H9 (cell line): ENCODE measurements around the gene MFAP3. TPM values are rescaled to one million over a fixed set of nuclear protein-coding genes. Genes with fewer than 3 reads are reported as not detected.

Experiments used
- DNase-seq: peaks from one replicate; pipeline ENCODE4 v3.0.0-alpha.2; 2017
- H2AFZ ChIP-seq: one replicate; pipeline ENCODE4 v1.6.1; 2013; ENCODE audit warnings: mild to moderate bottlenecking, low read length, control low read depth, moderate library complexity
- H2AK5ac ChIP-seq: 2 replicates; pipeline ENCODE4 v1.6.1; 2013; ENCODE audit warnings: low read length, control low read depth, mixed read lengths; ENCODE audit not compliant: insufficient read length
- H2BK120ac ChIP-seq: one replicate; pipeline ENCODE4 v1.6.1; 2013; ENCODE audit warnings: low read depth, mild to moderate bottlenecking, low read length, control low read depth, inconsistent platforms; ENCODE audit not compliant: poor library complexity, severe bottlenecking
- H2BK12ac ChIP-seq: 2 replicates; pipeline ENCODE4 v1.6.1; 2013; ENCODE audit warnings: low read length, control low read depth, mixed read lengths, low read depth; ENCODE audit not compliant: insufficient read length
- H2BK15ac ChIP-seq: 2 replicates; pipeline ENCODE4 v1.6.1; 2013; ENCODE audit warnings: low read depth, low read length, control low read depth
- H2BK20ac ChIP-seq: one replicate; pipeline ENCODE4 v1.6.1; 2013; ENCODE audit warnings: low read depth, mild to moderate bottlenecking, low read length, control low read depth, inconsistent platforms; ENCODE audit not compliant: poor library complexity, severe bottlenecking
- H2BK5ac ChIP-seq: 2 replicates; pipeline ENCODE4 v1.6.1; 2013; ENCODE audit warnings: low read length, control low read depth, mixed read lengths; ENCODE audit not compliant: insufficient read length
- H3K14ac ChIP-seq: 2 replicates; pipeline ENCODE4 v1.6.1; 2013; ENCODE audit warnings: low read length, control low read depth; ENCODE audit not compliant: insufficient read depth
- H3K18ac ChIP-seq: 2 replicates; pipeline ENCODE4 v1.6.1; 2013; ENCODE audit warnings: low read depth, mild to moderate bottlenecking, mixed read lengths, low read length, control low read depth; ENCODE audit not compliant: insufficient read length
- H3K23ac ChIP-seq: 2 replicates; pipeline ENCODE4 v1.6.1; 2013; ENCODE audit warnings: low read length, control low read depth, mixed read lengths, low read depth; ENCODE audit not compliant: insufficient read length
- H3K23me2 ChIP-seq: 2 replicates; pipeline ENCODE4 v1.6.1; 2013; ENCODE audit warnings: low read depth, mild to moderate bottlenecking, mixed read lengths, low read length, control low read depth; ENCODE audit not compliant: insufficient read length, poor library complexity, severe bottlenecking
- H3K27ac ChIP-seq: 2 replicates; pipeline ENCODE4 v1.5.1; 2013; ENCODE audit warnings: low read length, control low read depth, mixed read lengths, low read depth; ENCODE audit not compliant: insufficient read length
- H3K27me3 ChIP-seq: 2 replicates; pipeline ENCODE4 v1.6.1; 2013; ENCODE audit warnings: low read length, control low read depth, inconsistent platforms; ENCODE audit not compliant: insufficient read depth
- H3K4ac ChIP-seq: 2 replicates; pipeline ENCODE4 v1.6.1; 2013; ENCODE audit warnings: low read depth, mild to moderate bottlenecking, control low read depth, inconsistent platforms, low read length, moderate library complexity
- H3K4me1 ChIP-seq: 2 replicates; pipeline ENCODE4 v1.6.1; 2013; ENCODE audit warnings: low read length, control low read depth, inconsistent platforms; ENCODE audit not compliant: insufficient read depth
- H3K4me2 ChIP-seq: 2 replicates; pipeline ENCODE4 v1.6.1; 2013; ENCODE audit warnings: low read length, control low read depth, mixed read lengths; ENCODE audit not compliant: insufficient read length, insufficient read depth
- H3K56ac ChIP-seq: 2 replicates; pipeline ENCODE4 v1.6.1; 2013; ENCODE audit warnings: low read depth, mild to moderate bottlenecking, mixed read lengths, low read length, control low read depth; ENCODE audit not compliant: insufficient read length
- H3K79me1 ChIP-seq: 2 replicates; pipeline ENCODE4 v1.6.1; 2013; ENCODE audit warnings: low read depth, mild to moderate bottlenecking, moderate library complexity, low read length, control low read depth, inconsistent platforms; ENCODE audit not compliant: insufficient read depth, poor library complexity, severe bottlenecking
- H3K79me2 ChIP-seq: 2 replicates; pipeline ENCODE4 v1.6.1; 2013; ENCODE audit warnings: low read length, control low read depth, inconsistent platforms; ENCODE audit not compliant: insufficient read depth
- H3K9ac ChIP-seq: 2 replicates; pipeline ENCODE4 v1.6.1; 2013; ENCODE audit warnings: low read length, control low read depth, mixed read lengths; ENCODE audit not compliant: insufficient read length; ENCODE audit errors: extremely low read depth
- H3K9me3 ChIP-seq: one replicate; pipeline ENCODE4 v1.6.1; 2013; ENCODE audit warnings: low read depth, low read length, inconsistent platforms; ENCODE audit not compliant: control insufficient read depth
- H3T11ph ChIP-seq: one replicate; pipeline ENCODE4 v1.6.1; 2013; ENCODE audit warnings: mild to moderate bottlenecking, low read length, control low read depth, inconsistent platforms
- H4K20me1 ChIP-seq: one replicate; pipeline ENCODE4 v1.6.1; 2013; ENCODE audit not compliant: control insufficient read depth, insufficient read length, insufficient read depth
- H4K5ac ChIP-seq: 2 replicates; pipeline ENCODE4 v1.6.1; 2013; ENCODE audit warnings: low read depth, mild to moderate bottlenecking, mixed read lengths, low read length, control low read depth; ENCODE audit not compliant: insufficient read length
- H4K8ac ChIP-seq: replicated peaks from 2 replicates; pipeline ENCODE4 v1.6.1; 2013; ENCODE audit warnings: low read length, control low read depth, mixed read lengths, low read depth; ENCODE audit not compliant: insufficient read length
- H4K91ac ChIP-seq: 2 replicates; pipeline ENCODE4 v1.6.1; 2013; ENCODE audit warnings: low read depth, mild to moderate bottlenecking, moderate library complexity, mixed read lengths, low read length, control low read depth; ENCODE audit not compliant: insufficient read length
- H3K27ac Mint-ChIP-seq, 3 experiments: 2 replicates in 2 of 3; 3 replicates in 1 of 3; pipeline ENCODE4 v1.8.0; 2020 to 2021; ENCODE audit warnings: mixed read lengths in 3 of 3, mild to moderate bottlenecking in 1 of 3, moderate library complexity in 1 of 3
- H3K27me3 Mint-ChIP-seq: 2 replicates; pipeline ENCODE4 v1.8.0; 2021; ENCODE audit warnings: low read depth, mild to moderate bottlenecking, moderate library complexity, mixed read lengths
- H3K36me3 Mint-ChIP-seq, 3 experiments: 2 replicates in 2 of 3; 3 replicates in 1 of 3; pipeline ENCODE4 v1.8.0; 2020 to 2021; ENCODE audit warnings: low read depth in 3 of 3, mixed read lengths in 3 of 3; ENCODE audit not compliant: insufficient read depth in 1 of 3
- H3K4me1 Mint-ChIP-seq, 2 experiments: 2 replicates each; pipeline ENCODE4 v1.8.0; 2020; ENCODE audit warnings: mixed read lengths in 2 of 2
- H3K4me3 Mint-ChIP-seq, 2 experiments: 2 replicates in 1 of 2; 3 replicates in 1 of 2; pipeline ENCODE4 v1.8.0; 2020 to 2021; ENCODE audit warnings: mild to moderate bottlenecking in 2 of 2, mixed read lengths in 2 of 2, moderate library complexity in 1 of 2
- H3K9me3 Mint-ChIP-seq, 2 experiments: 2 replicates in 1 of 2; 3 replicates in 1 of 2; pipeline ENCODE4 v1.8.0; 2020; ENCODE audit warnings: mild to moderate bottlenecking in 2 of 2, mixed read lengths in 2 of 2, moderate library complexity in 1 of 2
- CTCF ChIP-seq: fragments of 200-600 bp; sonication (generic); conservative IDR thresholded peaks from 3 replicates; pipeline ENCODE4 v1.8.0; 2021; ENCODE audit warnings: antibody characterized with exemption, mild to moderate bottlenecking
- WGBS: extraction: QIAGEN DNeasy Blood & Tissue Kit; methylation state at CpG from one replicate; pipeline ENCODE4 v1.1.7; 2013; ENCODE audit warnings: missing lambda C conversion rate, low lambda C conversion rate, mixed read lengths; ENCODE audit not compliant: insufficient read length; ENCODE audit errors: extremely low coverage; 5-methylcytosine and 5-hydroxymethylcytosine counted together
- total RNA-seq: library from RNA; stranded (reverse); gene quantifications from 2 replicates; pipeline ENCODE4 v1.2.1, GENCODE V29; 2021

The MFAP3 gene
- total RNA-seq, 1 experiment from 2014 or later, result 24.5 TPM

GRCh38 chr5:154060606-154061005 is 21.8 kb downstream of the MFAP3 start:
- H3K4me2 ChIP-seq, result no peak overlapping the region
- H4K91ac ChIP-seq, result no peak overlapping the region
- H4K8ac ChIP-seq, result no peak overlapping the region
- DNase-seq, result no peak
- no peak overlapping the region for H2BK20ac ChIP-seq
- no peak for TF ChIP-seq CTCF
- H3K79me2 ChIP-seq, result no peaks in the 10 kb centered on the region
- no peak overlapping the region for H2AK5ac ChIP-seq
- no peaks in the 10 kb centered on the region; a peak in 1 of 7 replicates for H3K36me3 Mint-ChIP-seq
- no CpG with 5 or more reads among the region's 3 CpGs for WGBS
- no peak overlapping the region for H3K18ac ChIP-seq
- H4K20me1 ChIP-seq, result no peaks in the 10 kb centered on the region
- no peak overlapping the region for H2BK5ac ChIP-seq
- no peak overlapping the region for H3K27ac ChIP-seq
- H3K4me1 ChIP-seq, result 0 out of 2 replicates have a peak, but pooled peaks cover 3% of the 10 kb centered on the region
- no peak overlapping the region for H2BK12ac ChIP-seq
- no peaks in the 10 kb centered on the region for H3K79me1 ChIP-seq
- no peak overlapping the region for H3K56ac ChIP-seq
- H3K27me3 ChIP-seq, result no peaks in the 10 kb centered on the region
- H2BK120ac ChIP-seq, result no peak overlapping the region
- H3K9me3 ChIP-seq, result no peaks in the 10 kb centered on the region
- H3T11ph ChIP-seq, result no peak overlapping the region
- no peak overlapping the region for H4K5ac ChIP-seq
- peaks cover 16% of the 10 kb centered on the region in 2 experiments for H3K4me1 Mint-ChIP-seq
- H3K27ac Mint-ChIP-seq, result no peak overlapping the region
- no peak overlapping the region for H2BK15ac ChIP-seq
- H2AFZ ChIP-seq, result no peak overlapping the region
- peaks cover 1% of the 10 kb centered on the region for H3K27me3 Mint-ChIP-seq
- H3K4ac ChIP-seq, result no peak overlapping the region
- H3K23ac ChIP-seq, result no peak overlapping the region
- H3K23me2 ChIP-seq, result no peaks in the 10 kb centered on the region
- no peaks in the 10 kb centered on the region for H3K9me3 Mint-ChIP-seq
- H3K4me3 Mint-ChIP-seq, result no peak overlapping the region
- no peak overlapping the region for H3K14ac ChIP-seq
- no peak overlapping the region for H3K9ac ChIP-seq
